Right renal pelvis (tissue), 4 donors: ENCODE measurements around the gene RNF175. TPM values are rescaled to one million over a fixed set of nuclear protein-coding genes. Genes with fewer than 3 reads are reported as not detected.

ENCODE experiments used
- DNase-seq, 4 donors: peaks; one replicate each; pipeline ENCODE4 v3.0.0-alpha.2; 2013; ENCODE audit warnings: low read depth in 4 of 4, low spot score in 3 of 4, missing footprints in 1 of 4
- polyA plus RNA-seq, 4 donors: library from polyadenylated mRNA; unstranded; fragments of 120-200 nt; gene quantifications; one replicate each; pipeline ENCODE4 v1.2.1, GENCODE V29; 2013; ENCODE audit not compliant: insufficient read length in 4 of 4

Gene RNF175
- polyA plus RNA-seq, 4 donors, result 3.9 to 5.7 (median 4.9) TPM

GRCh38 chr4:153785910-153786721 lies 26.3 kb upstream of the RNF175 start:
- DNase-seq, result no peak

- DNase-seq, result no peak
These were observed 24.4 kb upstream of the RNF175 start for GRCh38 chr4:153784166-153784699.

GRCh38 chr4:153782581-153782980 lies 22.8 kb upstream of the RNF175 start:
- no peak for DNase-seq

- no peak for DNase-seq
These were observed 22.0 kb upstream of the RNF175 start for GRCh38 chr4:153781717-153782416.

GRCh38 chr4:153781280-153781679 lies 21.5 kb upstream of the RNF175 start:
- no peak for DNase-seq

- no peak for DNase-seq
These were observed 21.1 kb upstream of the RNF175 start for GRCh38 chr4:153780876-153781275.

- DNase-seq, result no peak
These were observed 20.4 kb upstream of the RNF175 start for GRCh38 chr4:153780221-153780620.

- no peak for DNase-seq
These were observed 18.6 kb upstream of the RNF175 start for GRCh38 chr4:153778383-153778782.

GRCh38 chr4:153777421-153777820 lies 17.6 kb upstream of the RNF175 start:
- no peak for DNase-seq

GRCh38 chr4:153776601-153777000 lies 16.8 kb upstream of the RNF175 start:
- no peak for DNase-seq

- DNase-seq, result no peak
These were observed 13.4 kb upstream of the RNF175 start for GRCh38 chr4:153773236-153773690.

GRCh38 chr4:153771046-153771445 lies 11.2 kb upstream of the RNF175 start:
- DNase-seq, result no peak

GRCh38 chr4:153766758-153767157 lies 6.9 kb upstream of the RNF175 start:
- DNase-seq, result no peak

- no peak for DNase-seq
These were observed 6.1 kb upstream of the RNF175 start for GRCh38 chr4:153765894-153766293.

- DNase-seq, result no peak
These were observed 5.0 kb upstream of the RNF175 start for GRCh38 chr4:153764601-153765368.

- DNase-seq, result no peak
These were observed 3.6 kb upstream of the RNF175 start for GRCh38 chr4:153763404-153763803.

- no peak for DNase-seq
These were observed 977 bp downstream of the RNF175 start for GRCh38 chr4:153758688-153759406.

GRCh38 chr4:153758136-153758535 lies 1.7 kb downstream of the RNF175 start:
- DNase-seq, result no peak

- no peak for DNase-seq
These were observed 2.4 kb downstream of the RNF175 start for GRCh38 chr4:153757407-153757806.

GRCh38 chr4:153755186-153755585 lies 4.6 kb downstream of the RNF175 start:
- DNase-seq, result no peak
